Measurements from ENCODE around the gene ATIC.

- TF ChIP-seq CTCF (IDR thresholded peaks at IDR 0.05) (no peak), ZFX (IDR thresholded peaks at IDR 0.05; ENCODE audit: borderline replicate concordance) (no peak)
Measured at GRCh38 chr2:215382011-215382410, 70.2 kb downstream of the ATIC start.

All from 22Rv1 (cell line).